Tibial nerve (tissue), 4 donors: ENCODE results near the gene PRPF6.

Source experiments
- EP300 ChIP-seq, 2 donors: sonication (generic); formaldehyde crosslinking; IDR thresholded peaks; one replicate each; pipeline ENCODE4 v1.6.1; 2017; ENCODE audit warnings: antibody characterized with exemption in 2 of 2, mild to moderate bottlenecking in 1 of 2
- POLR2A ChIP-seq, 2 donors: fragments of 450-650 bp; IDR thresholded peaks; one replicate each; pipeline ENCODE4 v1.6.1; 2017; ENCODE audit warnings: antibody characterized with exemption in 2 of 2, mild to moderate bottlenecking in 2 of 2, moderate library complexity in 2 of 2
- TF ChIP-seq, protein P1 (sequence below), 5 experiments: fragments of 200-600 bp in 3 of 5; fragments of 450-650 bp in 2 of 5; sonication (generic) in 3 of 5; IDR thresholded peaks; one replicate each; pipeline ENCODE4 v1.5.1; 2016 to 2019; ENCODE audit warnings: antibody characterized with exemption in 5 of 5, mild to moderate bottlenecking in 3 of 5, moderate library complexity in 2 of 5

GRCh38 chr20:63946986-63947637 is 33.8 kb upstream of the PRPF6 start:
- TF ChIP-seq POLR2A (IDR thresholded peaks at IDR 0.05) = no peak
- TF ChIP-seq, protein P1, sequence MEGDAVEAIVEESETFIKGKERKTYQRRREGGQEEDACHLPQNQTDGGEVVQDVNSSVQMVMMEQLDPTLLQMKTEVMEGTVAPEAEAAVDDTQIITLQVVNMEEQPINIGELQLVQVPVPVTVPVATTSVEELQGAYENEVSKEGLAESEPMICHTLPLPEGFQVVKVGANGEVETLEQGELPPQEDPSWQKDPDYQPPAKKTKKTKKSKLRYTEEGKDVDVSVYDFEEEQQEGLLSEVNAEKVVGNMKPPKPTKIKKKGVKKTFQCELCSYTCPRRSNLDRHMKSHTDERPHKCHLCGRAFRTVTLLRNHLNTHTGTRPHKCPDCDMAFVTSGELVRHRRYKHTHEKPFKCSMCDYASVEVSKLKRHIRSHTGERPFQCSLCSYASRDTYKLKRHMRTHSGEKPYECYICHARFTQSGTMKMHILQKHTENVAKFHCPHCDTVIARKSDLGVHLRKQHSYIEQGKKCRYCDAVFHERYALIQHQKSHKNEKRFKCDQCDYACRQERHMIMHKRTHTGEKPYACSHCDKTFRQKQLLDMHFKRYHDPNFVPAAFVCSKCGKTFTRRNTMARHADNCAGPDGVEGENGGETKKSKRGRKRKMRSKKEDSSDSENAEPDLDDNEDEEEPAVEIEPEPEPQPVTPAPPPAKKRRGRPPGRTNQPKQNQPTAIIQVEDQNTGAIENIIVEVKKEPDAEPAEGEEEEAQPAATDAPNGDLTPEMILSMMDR (IDR thresholded peaks at IDR 0.05) = no peak
- no peak for TF ChIP-seq EP300 (IDR thresholded peaks at IDR 0.05)
